Hair follicle dermal papilla cell (primary cell): ENCODE measurements around the gene IKBKG. TPM values are rescaled to one million over a fixed set of nuclear protein-coding genes. Genes with fewer than 3 reads are reported as not detected.

Experiments used
- small RNA-seq: library from RNA; depleted of rRNA; stranded (forward); fragments of <200 nt; gene quantifications from one replicate; pipeline ENCODE3, GENCODE V24; 2012
- total RNA-seq: library from RNA; depleted of rRNA; stranded (reverse); fragments of >200 nt; gene quantifications from 2 replicates; pipeline ENCODE4 v1.2.3, GENCODE V29; 2012

IKBKG gene, protein sequence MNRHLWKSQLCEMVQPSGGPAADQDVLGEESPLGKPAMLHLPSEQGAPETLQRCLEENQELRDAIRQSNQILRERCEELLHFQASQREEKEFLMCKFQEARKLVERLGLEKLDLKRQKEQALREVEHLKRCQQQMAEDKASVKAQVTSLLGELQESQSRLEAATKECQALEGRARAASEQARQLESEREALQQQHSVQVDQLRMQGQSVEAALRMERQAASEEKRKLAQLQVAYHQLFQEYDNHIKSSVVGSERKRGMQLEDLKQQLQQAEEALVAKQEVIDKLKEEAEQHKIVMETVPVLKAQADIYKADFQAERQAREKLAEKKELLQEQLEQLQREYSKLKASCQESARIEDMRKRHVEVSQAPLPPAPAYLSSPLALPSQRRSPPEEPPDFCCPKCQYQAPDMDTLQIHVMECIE
- 12.7 and 15.2 TPM in 2 replicates for total RNA-seq

DNA sequence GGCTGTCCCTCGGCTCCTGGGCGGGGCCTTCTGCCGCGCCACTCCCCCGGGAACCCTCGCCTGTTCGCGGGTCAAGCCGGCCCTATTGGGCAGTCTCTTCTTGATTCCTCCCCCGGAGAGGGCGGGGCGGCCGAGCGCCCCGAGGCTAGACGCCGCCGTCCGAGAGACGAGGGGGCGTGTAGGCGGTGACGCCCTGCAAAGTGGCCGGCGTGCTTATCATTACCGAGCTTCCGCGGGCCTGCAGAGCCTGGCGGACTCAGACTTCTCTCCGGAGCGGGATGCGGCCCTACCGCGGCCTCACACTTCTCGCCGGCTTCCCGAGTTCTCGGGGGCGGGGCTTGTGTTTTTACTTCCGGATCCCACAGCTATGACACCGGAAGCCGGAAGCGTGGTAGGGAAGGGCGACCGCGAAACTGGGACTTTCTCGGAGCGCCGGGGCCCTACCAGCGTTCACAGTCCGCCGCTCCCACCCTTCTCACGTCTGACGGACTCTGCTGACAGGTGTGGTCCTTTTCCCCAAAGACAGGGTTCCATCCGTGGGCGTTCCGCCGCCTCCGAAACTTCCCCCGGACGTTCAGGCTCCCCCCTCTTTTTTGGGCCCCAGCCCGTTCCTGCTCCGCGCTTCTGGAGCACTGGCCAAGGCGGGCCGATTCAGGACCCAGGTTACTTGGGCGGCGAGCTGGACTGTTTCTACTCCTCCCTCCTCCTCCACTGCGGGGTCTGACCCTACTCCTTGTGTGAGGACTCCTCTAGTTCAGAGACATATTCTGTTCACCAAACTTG lies at the start of gene IKBKG:
Gene IKBKG (plus strand): TSS at position 376 of the 783 bp plus-strand sequence. CDS start 4,383 bp downstream, outside the sequence.

DNA sequence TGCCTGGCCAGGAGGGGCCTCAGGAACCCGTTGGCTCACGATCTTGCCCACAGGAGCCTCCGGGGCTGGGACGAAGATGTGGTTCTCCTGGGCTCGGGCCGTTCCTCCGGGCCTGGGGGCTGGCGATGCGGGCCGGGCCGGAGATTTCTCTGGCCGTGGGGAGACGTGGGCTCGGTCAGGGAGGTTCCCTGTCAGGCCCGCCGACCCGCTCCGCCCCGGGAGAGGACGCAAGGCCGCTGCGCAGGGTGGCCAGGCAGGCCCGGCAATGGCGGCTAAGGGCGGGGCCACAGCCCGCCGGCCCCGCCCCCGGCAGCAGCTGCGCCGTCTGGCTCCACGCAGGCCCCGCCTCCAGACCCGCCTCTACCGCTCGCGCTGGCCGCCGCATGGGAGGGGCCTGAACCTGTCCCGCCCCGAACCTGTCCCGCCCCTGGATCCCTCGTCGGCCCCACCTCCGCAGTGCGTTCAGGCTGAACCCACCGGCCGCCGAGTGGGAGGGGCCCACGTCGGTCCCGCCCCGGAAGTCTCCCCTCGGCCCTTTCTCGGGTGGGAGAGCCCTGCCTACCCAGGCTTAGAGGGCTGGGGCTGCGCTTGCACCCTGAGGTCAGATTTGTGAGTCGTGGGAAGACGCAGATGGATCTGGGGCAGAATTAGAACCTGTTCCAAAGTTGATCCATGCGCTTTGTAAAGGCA lies 31.3 kb upstream of the IKBKG start, which contains the start of gene FAM3A:
Gene FAM3A (minus strand): TSS at position 267 of the 690 bp plus-strand sequence. CDS start 460 bp downstream, outside the sequence.

DNA sequence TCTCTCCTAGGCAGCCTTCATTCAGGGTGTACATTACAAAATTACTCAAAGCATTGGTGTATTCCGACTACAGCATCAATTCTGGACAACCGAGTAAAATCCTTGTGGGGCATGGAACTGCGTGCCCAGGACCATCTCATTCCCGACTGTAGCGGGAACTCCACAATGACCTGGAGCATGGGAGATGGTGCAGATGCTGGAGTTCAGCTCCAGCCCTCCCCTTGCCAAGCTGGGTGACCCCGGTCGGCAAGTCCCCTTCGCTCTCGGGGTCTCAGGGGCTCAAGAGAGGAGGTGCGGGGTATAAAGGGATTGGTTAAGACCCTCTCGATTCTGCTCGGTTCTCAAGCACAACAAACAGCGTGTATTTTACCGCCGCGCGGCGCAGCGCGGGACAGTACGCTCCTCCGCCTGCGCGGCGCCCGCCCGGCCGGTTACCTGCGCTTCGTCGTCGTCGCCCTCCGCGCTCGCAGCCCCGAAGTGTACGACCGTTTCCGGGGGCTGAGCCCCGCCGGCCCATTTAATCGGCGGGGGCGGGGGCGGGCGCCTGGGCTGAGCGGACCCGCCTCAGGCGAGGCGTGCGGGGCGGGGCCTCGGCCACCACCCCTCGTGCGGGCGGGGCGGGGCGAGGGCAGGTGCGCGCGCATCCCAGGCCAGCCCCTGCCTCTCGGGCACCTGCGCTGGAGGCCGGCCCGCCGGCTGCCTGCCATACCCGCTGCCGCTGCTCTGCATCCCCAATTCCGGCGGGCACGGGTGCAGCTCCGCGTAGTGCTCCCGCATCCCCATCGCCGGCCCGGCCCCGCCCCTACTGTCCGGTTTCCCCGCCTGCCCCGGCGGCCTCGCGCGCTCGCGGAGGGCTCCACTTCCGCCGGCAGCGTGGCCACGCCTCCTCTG lies 821 bp upstream of the IKBKG start, which contains the start of gene G6PD:
Gene G6PD (minus strand): TSS at position 493 of the 891 bp plus-strand sequence. CDS start 691 bp downstream, outside the sequence.

DNA sequence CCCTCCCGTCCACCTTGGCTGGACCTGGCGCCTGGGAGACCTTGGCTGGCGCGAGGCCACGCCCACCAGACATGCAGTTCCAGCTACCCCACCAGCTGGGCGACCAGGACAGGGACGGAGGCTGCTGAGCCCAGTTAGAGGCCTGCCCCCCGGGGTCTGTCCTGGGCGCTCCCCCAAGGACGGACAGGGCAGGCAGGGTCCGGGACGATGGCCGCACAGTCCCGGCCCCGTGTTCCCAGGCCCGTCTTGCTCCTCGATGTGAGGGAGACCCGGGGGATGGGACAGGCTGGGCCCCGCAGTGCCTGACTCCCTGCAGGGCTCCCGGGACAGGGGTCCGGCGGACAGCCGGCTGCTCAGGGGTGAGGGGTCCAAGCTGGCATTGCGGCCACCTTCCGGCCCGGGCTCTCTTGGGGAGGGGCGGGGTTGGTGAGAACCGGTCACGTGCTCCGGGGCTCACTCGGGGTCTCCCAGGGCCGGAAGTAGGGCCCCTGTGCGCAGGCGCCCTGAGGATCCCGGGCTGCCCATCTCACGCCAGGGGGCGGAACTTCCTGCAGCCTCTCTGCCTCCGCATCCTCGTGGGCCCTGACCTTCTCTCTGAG lies 37.3 kb downstream of the IKBKG start, which contains the start of gene CTAG1A:
Gene CTAG1A (plus strand): TSS at position 549 of the 599 bp plus-strand sequence. CDS start 74 bp downstream, outside the sequence.

Small RNA genes within 50 kb of the gene (small RNA-seq; reads per million reads assigned to genes)
- gene AC244090.1: not detected

Other genes with a start within 250 kb of the IKBKG start
- gene FLNA, start 173.0 kb upstream of the IKBKG start, total RNA-seq: 4,119 and 4,322 TPM in 2 replicates
- 29.2 and 39.7 TPM in 2 replicates for gene EMD, start 168.3 kb upstream of the IKBKG start, total RNA-seq
- gene RPL10, start 149.2 kb upstream of the IKBKG start, total RNA-seq: 1,504 and 2,235 TPM in 2 replicates
- gene DNASE1L1, start 138.4 kb upstream of the IKBKG start, total RNA-seq: 54.7 and 73.2 TPM in 2 replicates
- gene TAFAZZIN, start 136.1 kb upstream of the IKBKG start, total RNA-seq: 19.9 and 22.6 TPM in 2 replicates
- 52.0 and 53.1 TPM in 2 replicates for gene ATP6AP1, start 118.9 kb upstream of the IKBKG start, total RNA-seq
- 117 and 119 TPM in 2 replicates for gene GDI1, start 110.5 kb upstream of the IKBKG start, total RNA-seq
- 37.2 and 47.6 TPM in 2 replicates for gene FAM50A, start 103.5 kb upstream of the IKBKG start, total RNA-seq
- 23.8 and 35.0 TPM in 2 replicates for gene PLXNA3, start 89.3 kb upstream of the IKBKG start, total RNA-seq
- 13.3 and 19.4 TPM in 2 replicates for gene LAGE3, start 68.3 kb upstream of the IKBKG start, total RNA-seq
- 39.1 and 43.0 TPM in 2 replicates for gene UBL4A, start 61.0 kb upstream of the IKBKG start, total RNA-seq
- gene SLC10A3, start 57.0 kb upstream of the IKBKG start, total RNA-seq: 31.8 and 35.3 TPM in 2 replicates
- gene FAM3A, start 31.4 kb upstream of the IKBKG start, total RNA-seq: 25.4 and 28.1 TPM in 2 replicates
- gene G6PD, start 774 bp upstream of the IKBKG start, total RNA-seq: 98.6 and 101 TPM in 2 replicates
- not detected in 2 replicates for gene CTAG1A, start 37.5 kb downstream of the IKBKG start, total RNA-seq
- gene CTAG1B, start 71.7 kb downstream of the IKBKG start, total RNA-seq: not detected in 2 replicates
- gene CTAG2, start 106.0 kb downstream of the IKBKG start, total RNA-seq: 1.5 TPM in 1 of 2 replicates, not detected in the other
- 0.12 and 0.65 TPM in 2 replicates for gene GAB3, start 203.5 kb downstream of the IKBKG start, total RNA-seq
- 23.6 and 27.7 TPM in 2 replicates for gene DKC1, start 215.2 kb downstream of the IKBKG start, total RNA-seq